Keratinocyte (primary cell): ENCODE measurements around the gene CLDN24. TPM values are rescaled to one million over a fixed set of nuclear protein-coding genes. Genes with fewer than 3 reads are reported as not detected.

Source experiments
- DNase-seq: peaks from one replicate; pipeline ENCODE4 v3.0.0-alpha.2; 2011; ENCODE audit warnings: low read depth, missing footprints, low spot score
- FAIRE-seq: peaks from 2 replicates; lab custom pipeline; 2011; peaks lifted over from hg19 to GRCh38; lab: Jason Lieb, UNC
- H2AFZ ChIP-seq: 2 replicates; pipeline ENCODE4 v1.6.0; 2012; ENCODE audit warnings: low read length, control low read depth, inconsistent platforms; ENCODE audit not compliant: control insufficient read depth
- H3K27ac ChIP-seq: 2 replicates; pipeline ENCODE4 v1.5.1; 2011; ENCODE audit warnings: low read length; ENCODE audit not compliant: control insufficient read depth, insufficient read depth
- H3K27me3 ChIP-seq: 3 replicates; pipeline ENCODE4 v1.6.0; 2011; ENCODE audit warnings: low read length; ENCODE audit not compliant: control insufficient read depth, insufficient read depth; ENCODE audit errors: extremely low read depth
- H3K36me3 ChIP-seq, 2 experiments: 2 replicates in 1 of 2; 3 replicates in 1 of 2; pipeline ENCODE4 v1.5.1; 2011; ENCODE audit warnings: low read length in 2 of 2, mild to moderate bottlenecking in 1 of 2; ENCODE audit not compliant: control insufficient read depth in 2 of 2, insufficient read depth in 2 of 2; ENCODE audit errors: extremely low read depth in 1 of 2
- H3K4me1 ChIP-seq: 3 replicates; pipeline ENCODE4 v1.5.1; 2011; ENCODE audit warnings: low read length; ENCODE audit not compliant: control insufficient read depth, insufficient read depth; ENCODE audit errors: extremely low read depth
- H3K4me2 ChIP-seq: 3 replicates; pipeline ENCODE4 v1.6.0; 2011; ENCODE audit warnings: low read depth, low read length; ENCODE audit not compliant: control insufficient read depth, insufficient read depth; ENCODE audit errors: extremely low read depth
- H3K4me3 ChIP-seq, 3 experiments: fragments of 200-600 bp in 1 of 3; sonication (generic) in 1 of 3; 2 replicates in 2 of 3; 3 replicates in 1 of 3; pipeline ENCODE4 v1.5.1; 2011 to 2016; ENCODE audit warnings: low read length in 3 of 3, mild to moderate bottlenecking in 3 of 3, control low read depth in 2 of 3, inconsistent platforms in 1 of 3, low read depth in 1 of 3, mixed read lengths in 1 of 3, mixed run types in 1 of 3, moderate library complexity in 1 of 3; ENCODE audit not compliant: control insufficient read depth in 2 of 3, insufficient read depth in 2 of 3; ENCODE audit errors: extremely low read depth in 1 of 3
- H3K79me2 ChIP-seq: 2 replicates; pipeline ENCODE4 v1.6.0; 2012; ENCODE audit warnings: low read length; ENCODE audit not compliant: control insufficient read depth, insufficient read depth
- H3K9ac ChIP-seq: 3 replicates; pipeline ENCODE4 v1.6.0; 2011; ENCODE audit warnings: low read length; ENCODE audit not compliant: control insufficient read depth, insufficient read depth; ENCODE audit errors: extremely low read depth
- H3K9me1 ChIP-seq: 3 replicates; pipeline ENCODE4 v1.6.0; 2011; ENCODE audit warnings: low read length; ENCODE audit not compliant: control insufficient read depth, insufficient read depth; ENCODE audit errors: extremely low read depth
- H3K9me3 ChIP-seq: 2 replicates; pipeline ENCODE4 v1.5.1; 2012; ENCODE audit warnings: low read depth, low read length; ENCODE audit not compliant: control insufficient read depth
- H4K20me1 ChIP-seq: 3 replicates; pipeline ENCODE4 v1.6.0; 2011; ENCODE audit warnings: low read length; ENCODE audit not compliant: control insufficient read depth, insufficient read depth; ENCODE audit errors: extremely low read depth
- CTCF ChIP-seq, 3 experiments: IDR thresholded peaks in 1 of 3; conservative IDR thresholded peaks in 1 of 3; optimal IDR thresholded peaks in 1 of 3; 2 replicates in 2 of 3; 3 replicates in 1 of 3; pipeline versions ENCODE3 to v1.5.1; 2011; ENCODE audit warnings: low read length in 3 of 3, mild to moderate bottlenecking in 3 of 3, moderate library complexity in 2 of 3, control low read depth in 1 of 3, inconsistent platforms in 1 of 3; ENCODE audit not compliant: insufficient read depth in 2 of 3; ENCODE audit errors: extremely low read depth in 1 of 3
- EZH2 ChIP-seq: IDR thresholded peaks from one replicate; pipeline ENCODE4 v1.6.1; 2012; ENCODE audit warnings: inconsistent platforms, mild to moderate bottlenecking, low read length, moderate library complexity
- dilution Hi-C: fragments of 300-500 bp; cut with MboI; formaldehyde crosslinking; loops from one replicate; pipeline ENCODE4 v1.7.0; 2020; ENCODE audit warnings: low sequenced_read_pairs; ENCODE audit not compliant: extremely low pct_ligation_motif_present
- polyA plus RNA-seq, 5 experiments: library from polyadenylated mRNA; depleted of rRNA in 3 of 5; stranded (reverse) in 3 of 5; stranded (forward) in 1 of 5; unstranded in 1 of 5; fragments of >200 nt; gene quantifications; 1 replicate in 1 of 5; 2 replicates in 3 of 5; 3 replicates in 1 of 5; pipeline versions ENCODE4 v1.2.1 to v1.2.3, GENCODE V29; 2011 to 2012; ENCODE audit warnings: missing spikeins in 2 of 5, low read depth in 1 of 5, low replicate concordance in 1 of 5

CLDN24 gene
- polyA plus RNA-seq, 1 donor (not counting 4 experiments of a cell fraction or from before 2014, with no cell fraction given): not detected

DNA sequence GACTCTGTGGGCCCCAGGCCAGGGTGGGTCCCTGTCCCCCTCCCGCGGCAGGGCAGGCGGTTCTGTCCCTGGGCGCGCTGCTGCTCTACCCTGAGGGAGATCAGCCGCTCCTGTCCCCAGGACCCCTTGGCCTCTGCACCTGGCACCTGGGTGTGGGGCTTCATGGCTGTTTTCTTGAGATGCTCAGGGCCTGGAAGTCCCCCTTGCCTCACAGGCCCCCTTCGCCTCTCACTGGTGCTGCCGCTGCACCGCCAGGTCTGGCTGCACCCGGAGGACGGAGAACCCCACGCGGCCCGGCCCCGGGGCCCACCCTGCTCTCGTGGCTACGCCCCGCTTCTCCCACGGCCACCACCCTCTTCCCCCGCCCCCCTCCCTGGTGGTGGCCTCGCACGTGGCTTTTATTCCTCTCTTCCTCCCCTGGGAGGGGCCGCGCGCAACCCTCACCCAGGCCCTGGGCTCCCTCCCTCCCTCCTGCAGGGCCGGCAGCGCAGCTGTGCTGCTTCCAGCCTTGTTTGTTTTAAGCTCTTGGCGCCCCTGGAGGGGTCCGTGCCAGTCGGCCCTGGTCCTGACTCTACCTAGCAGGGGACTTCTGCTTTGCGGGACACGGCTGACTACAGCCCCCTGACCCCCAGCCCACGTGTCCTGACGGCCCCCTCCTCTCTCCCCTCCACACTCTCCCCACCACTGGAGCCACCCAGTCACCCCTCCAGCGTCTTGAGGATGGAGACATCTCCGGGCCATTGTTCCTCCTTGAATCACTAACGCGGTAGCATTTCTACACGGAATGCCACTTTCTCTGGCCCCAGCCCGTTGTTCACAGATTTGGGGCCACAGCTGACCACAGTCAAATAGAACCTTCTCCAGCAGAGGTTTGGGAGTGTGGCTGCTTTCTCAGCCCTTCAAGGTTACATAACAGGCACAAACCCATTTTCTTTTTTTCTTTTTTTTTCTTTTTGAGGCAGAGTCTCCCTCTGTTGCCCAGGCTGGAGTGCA lies 20.6 kb upstream of the CLDN24 start:
- H3K79me2 ChIP-seq: no peaks in the 10 kb centered on the region
- no peaks in the 10 kb centered on the region for H4K20me1 ChIP-seq
- H3K9me3 ChIP-seq: no peaks in the 10 kb centered on the region
- H3K4me3 ChIP-seq: no peak overlapping the region
- no peak overlapping the region for H3K4me2 ChIP-seq
- H3K4me1 ChIP-seq: no peaks in the 10 kb centered on the region
- no peak overlapping the region for H3K9ac ChIP-seq
- FAIRE-seq: no peak
- H3K36me3 ChIP-seq: no peaks in the 10 kb centered on the region
- peaks cover 5% of the 10 kb centered on the region for H3K27me3 ChIP-seq
- TF ChIP-seq CTCF (optimal IDR thresholded peaks at IDR 0.05 in 1 of 3, IDR thresholded peaks at IDR 0.05 in 1 of 3, conservative IDR thresholded peaks at IDR 0.05 in 1 of 3; ENCODE audit: extremely low read depth in 1 of 3, insufficient read depth in 2 of 3, low read length in 3 of 3): no peak
- TF ChIP-seq EZH2: no peak
- H3K27ac ChIP-seq: no peak overlapping the region
- no peaks in the 10 kb centered on the region for H3K9me1 ChIP-seq
- peak overlapping the region; percentile 19 for H2AFZ ChIP-seq
- no peak for DNase-seq
- dilution Hi-C loops: no loop called here

GRCh38 chr4:183337833-183338232 lies 15.6 kb upstream of the CLDN24 start:
- no peak overlapping the region for H2AFZ ChIP-seq

More at GRCh38 chr4:183337833-183338232, 15.6 kb upstream of the CLDN24 start:
- dilution Hi-C loops: no loop called here
- H3K27me3 ChIP-seq: peaks cover 5% of the 10 kb centered on the region
- H3K36me3 ChIP-seq: no peaks in the 10 kb centered on the region
- H3K79me2 ChIP-seq: no peaks in the 10 kb centered on the region
- H3K9me3 ChIP-seq: no peaks in the 10 kb centered on the region
- H3K9ac ChIP-seq: no peak overlapping the region
- no peak overlapping the region for H3K4me2 ChIP-seq
- peaks cover 22% of the 10 kb centered on the region for H3K4me1 ChIP-seq
- FAIRE-seq: no peak
- DNase-seq: no peak
- H3K4me3 ChIP-seq: no peak overlapping the region
- no peak overlapping the region for H3K27ac ChIP-seq
- no peaks in the 10 kb centered on the region for H4K20me1 ChIP-seq
- TF ChIP-seq CTCF (optimal IDR thresholded peaks at IDR 0.05 in 1 of 3, IDR thresholded peaks at IDR 0.05 in 1 of 3, conservative IDR thresholded peaks at IDR 0.05 in 1 of 3; ENCODE audit: extremely low read depth in 1 of 3, insufficient read depth in 2 of 3, low read length in 3 of 3) (no peak), EZH2 (no peak)
- no peaks in the 10 kb centered on the region for H3K9me1 ChIP-seq
